ENCODE data around the gene CHRM2. TPM values are rescaled to one million over a fixed set of nuclear protein-coding genes. Genes with fewer than 3 reads are reported as not detected.

Gene CHRM2
- total RNA-seq, 5 donors from 2014 or later (not counting 1 experiment from before 2014, with no cell fraction given), result 0.09 to 0.10 TPM; not detected in 3

GRCh38 chr7:136997735-136998134 lies 129.3 kb downstream of the CHRM2 start:
- Histone ChIP-seq H3K4me3 (ENCODE audit: control insufficient read depth in 1 of 2, extremely low read depth in 1 of 2, low read length in 1 of 2) (no peak overlapping the region), H3K4me1 (ENCODE audit: control insufficient read depth in 1 of 2, extremely low read depth in 1 of 2, insufficient read depth in 2 of 2, low read length in 2 of 2) (no peaks in the 10 kb centered on the region), H3K36me3 (ENCODE audit: control insufficient read depth in 2 of 2, extremely low read depth in 1 of 2, insufficient read depth in 1 of 2, low read length in 1 of 2) (no peaks in the 10 kb centered on the region), H3K9me3 (no peaks in the 10 kb centered on the region), H3K27me3 (replicated peaks in 1 of 2; ENCODE audit: control insufficient read depth in 2 of 2, extremely low read depth in 1 of 2, insufficient read depth in 2 of 2, low read length in 1 of 2) (no peaks in the 10 kb centered on the region), H3K27ac (ENCODE audit: low read length) (no peak overlapping the region)
- ChIA-PET CTCF (no interaction called here), POLR2A (no interaction called here)
- ATAC-seq (replicated peaks in 1 of 4), result no peak
- no peaks in the 10 kb centered on the region for H3K27me3 Mint-ChIP-seq
- no peak for DNase-seq
- H3K4me1 Mint-ChIP-seq, result no peaks in the 10 kb centered on the region
- H3K9me3 Mint-ChIP-seq, result peaks cover 3 to 11% (median 7%) of the 10 kb centered on the region in 3 donors
- H3K27ac Mint-ChIP-seq, result no peak overlapping the region
- no peak overlapping the region for H3K4me3 Mint-ChIP-seq
- no peaks in the 10 kb centered on the region for H3K36me3 Mint-ChIP-seq

GRCh38 chr7:136998495-136998894 lies 130.0 kb downstream of the CHRM2 start:
- Mint-ChIP-seq H3K4me1 (no peaks in the 10 kb centered on the region), H3K27ac (no peak overlapping the region), H3K27me3 (no peaks in the 10 kb centered on the region), H3K4me3 (no peak overlapping the region), H3K9me3 (peaks cover 5 to 12% (median 7%) of the 10 kb centered on the region in 3 donors), H3K36me3 (no peaks in the 10 kb centered on the region)
- Histone ChIP-seq H3K4me1 (ENCODE audit: control insufficient read depth in 1 of 2, extremely low read depth in 1 of 2, insufficient read depth in 2 of 2, low read length in 2 of 2) (no peaks in the 10 kb centered on the region), H3K27me3 (replicated peaks in 1 of 2; ENCODE audit: control insufficient read depth in 2 of 2, extremely low read depth in 1 of 2, insufficient read depth in 2 of 2, low read length in 1 of 2) (no peaks in the 10 kb centered on the region), H3K9me3 (no peaks in the 10 kb centered on the region), H3K27ac (ENCODE audit: low read length) (no peak overlapping the region), H3K36me3 (ENCODE audit: control insufficient read depth in 2 of 2, extremely low read depth in 1 of 2, insufficient read depth in 1 of 2, low read length in 1 of 2) (no peaks in the 10 kb centered on the region), H3K4me3 (ENCODE audit: control insufficient read depth in 1 of 2, extremely low read depth in 1 of 2, low read length in 1 of 2) (no peak overlapping the region)
- ATAC-seq (replicated peaks in 1 of 4) (no peak), DNase-seq (no peak)
- POLR2A ChIA-PET, result no interaction called here
- CTCF ChIA-PET, result no interaction called here
- WGBS (ENCODE audit: insufficient coverage), result no CpG with 5 or more reads among the region's 2 CpGs

- DNase-seq (no peak), ATAC-seq (replicated peaks in 1 of 4) (no peak)
- no peaks in the 10 kb centered on the region for H3K36me3 Mint-ChIP-seq
- H3K9me3 Mint-ChIP-seq, result peaks cover 5 to 14% (median 10%) of the 10 kb centered on the region in 3 donors
- no peaks in the 10 kb centered on the region for H3K4me1 Mint-ChIP-seq
- CTCF ChIA-PET, result no interaction called here
- H3K4me3 Mint-ChIP-seq, result no peak overlapping the region
- no peaks in the 10 kb centered on the region for H3K36me3 ChIP-seq (ENCODE audit: control insufficient read depth in 2 of 2, extremely low read depth in 1 of 2, insufficient read depth in 1 of 2, low read length in 1 of 2)
- H3K27ac ChIP-seq (ENCODE audit: low read length), result no peak overlapping the region
- POLR2A ChIA-PET, result no interaction called here
- no peaks in the 10 kb centered on the region for H3K9me3 ChIP-seq
- H3K27ac Mint-ChIP-seq, result no peak overlapping the region
- no peaks in the 10 kb centered on the region for H3K27me3 ChIP-seq (replicated peaks in 1 of 2; ENCODE audit: control insufficient read depth in 2 of 2, extremely low read depth in 1 of 2, insufficient read depth in 2 of 2, low read length in 1 of 2)
- no CpG with 5 or more reads among the region's 2 CpGs for WGBS (ENCODE audit: insufficient coverage)
- H3K4me1 ChIP-seq (ENCODE audit: control insufficient read depth in 1 of 2, extremely low read depth in 1 of 2, insufficient read depth in 2 of 2, low read length in 2 of 2), result no peaks in the 10 kb centered on the region
- H3K27me3 Mint-ChIP-seq, result no peaks in the 10 kb centered on the region
- no peak overlapping the region for H3K4me3 ChIP-seq (ENCODE audit: control insufficient read depth in 1 of 2, extremely low read depth in 1 of 2, low read length in 1 of 2)
Measured at GRCh38 chr7:137000621-137001020, 132.2 kb downstream of the CHRM2 start.

DNA sequence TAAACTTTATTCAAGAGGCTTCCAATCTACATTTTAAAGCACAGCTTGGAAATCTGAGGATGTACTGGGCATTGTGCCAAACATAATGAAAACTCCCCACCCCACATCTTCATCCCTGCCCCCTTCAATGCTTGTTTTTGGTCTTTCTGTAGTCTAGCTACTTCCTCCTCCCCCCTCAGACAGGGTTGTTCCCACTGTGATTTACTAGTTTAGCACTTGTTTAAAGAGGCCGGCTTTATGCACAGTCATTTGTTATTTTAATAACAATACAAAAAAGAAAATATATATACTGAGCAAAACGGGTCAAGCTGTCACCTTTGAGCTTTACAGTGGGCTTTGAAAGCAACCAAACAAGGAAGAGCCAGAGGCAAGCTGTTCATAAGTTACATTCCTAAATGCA lies 132.6 kb downstream of the CHRM2 start:
- ChIA-PET CTCF (no interaction called here), POLR2A (no interaction called here)
- H3K36me3 Mint-ChIP-seq, result no peaks in the 10 kb centered on the region
- WGBS (ENCODE audit: insufficient coverage), result no CpG with 5 or more reads among the region's 2 CpGs
- H3K4me1 Mint-ChIP-seq, result no peaks in the 10 kb centered on the region
- no peak overlapping the region for H3K4me3 ChIP-seq (ENCODE audit: control insufficient read depth in 1 of 2, extremely low read depth in 1 of 2, low read length in 1 of 2)
- H3K9me3 ChIP-seq, result no peaks in the 10 kb centered on the region
- H3K4me3 Mint-ChIP-seq, result no peak overlapping the region
- ATAC-seq (replicated peaks in 1 of 4) (no peak), DNase-seq (no peak)
- no peak overlapping the region for H3K27ac ChIP-seq (ENCODE audit: low read length)
- H3K27ac Mint-ChIP-seq, result no peak overlapping the region
- peaks cover 5 to 14% (median 10%) of the 10 kb centered on the region in 3 donors for H3K9me3 Mint-ChIP-seq
- H3K27me3 Mint-ChIP-seq, result no peaks in the 10 kb centered on the region
- H3K4me1 ChIP-seq (ENCODE audit: control insufficient read depth in 1 of 2, extremely low read depth in 1 of 2, insufficient read depth in 2 of 2, low read length in 2 of 2), result no peaks in the 10 kb centered on the region
- H3K36me3 ChIP-seq (ENCODE audit: control insufficient read depth in 2 of 2, extremely low read depth in 1 of 2, insufficient read depth in 1 of 2, low read length in 1 of 2), result no peaks in the 10 kb centered on the region
- H3K27me3 ChIP-seq (replicated peaks in 1 of 2; ENCODE audit: control insufficient read depth in 2 of 2, extremely low read depth in 1 of 2, insufficient read depth in 2 of 2, low read length in 1 of 2), result no peaks in the 10 kb centered on the region

DNA sequence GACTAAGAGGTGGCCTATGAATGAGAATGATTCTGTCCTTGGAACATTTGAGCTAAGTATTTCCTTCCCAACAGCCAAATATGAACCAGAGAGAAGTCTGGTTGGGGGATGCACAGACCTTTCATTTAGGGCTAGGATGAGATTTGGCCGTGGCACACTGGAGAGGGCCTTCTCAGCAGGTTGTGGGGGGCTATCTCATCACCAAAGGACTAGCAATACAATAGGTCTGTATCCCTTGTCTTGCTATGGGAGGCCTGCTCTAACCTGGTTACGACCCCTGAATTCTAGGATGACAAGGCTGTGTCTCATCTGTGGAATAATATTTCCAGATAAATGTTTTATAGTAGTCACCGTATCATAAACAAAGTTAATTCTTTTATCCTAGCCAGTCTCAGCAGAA lies 133.0 kb downstream of the CHRM2 start:
- Mint-ChIP-seq H3K27ac (no peak overlapping the region), H3K36me3 (no peaks in the 10 kb centered on the region), H3K4me1 (no peaks in the 10 kb centered on the region), H3K9me3 (peaks cover 8 to 14% (median 10%) of the 10 kb centered on the region in 3 donors), H3K4me3 (no peak overlapping the region), H3K27me3 (no peaks in the 10 kb centered on the region)
- POLR2A ChIA-PET, result no interaction called here
- CTCF ChIA-PET, result no interaction called here
- no peaks in the 10 kb centered on the region for H3K9me3 ChIP-seq
- no CpG with 5 or more reads among the region's 3 CpGs for WGBS (ENCODE audit: insufficient coverage)
- H3K27ac ChIP-seq (ENCODE audit: low read length), result no peak overlapping the region
- no peaks in the 10 kb centered on the region for H3K36me3 ChIP-seq (ENCODE audit: control insufficient read depth in 2 of 2, extremely low read depth in 1 of 2, insufficient read depth in 1 of 2, low read length in 1 of 2)
- no peaks in the 10 kb centered on the region for H3K4me1 ChIP-seq (ENCODE audit: control insufficient read depth in 1 of 2, extremely low read depth in 1 of 2, insufficient read depth in 2 of 2, low read length in 2 of 2)
- no peak overlapping the region for H3K4me3 ChIP-seq (ENCODE audit: control insufficient read depth in 1 of 2, extremely low read depth in 1 of 2, low read length in 1 of 2)
- ATAC-seq (replicated peaks in 1 of 4), result no peak
- no peak for DNase-seq
- no peaks in the 10 kb centered on the region for H3K27me3 ChIP-seq (replicated peaks in 1 of 2; ENCODE audit: control insufficient read depth in 2 of 2, extremely low read depth in 1 of 2, insufficient read depth in 2 of 2, low read length in 1 of 2)

DNA sequence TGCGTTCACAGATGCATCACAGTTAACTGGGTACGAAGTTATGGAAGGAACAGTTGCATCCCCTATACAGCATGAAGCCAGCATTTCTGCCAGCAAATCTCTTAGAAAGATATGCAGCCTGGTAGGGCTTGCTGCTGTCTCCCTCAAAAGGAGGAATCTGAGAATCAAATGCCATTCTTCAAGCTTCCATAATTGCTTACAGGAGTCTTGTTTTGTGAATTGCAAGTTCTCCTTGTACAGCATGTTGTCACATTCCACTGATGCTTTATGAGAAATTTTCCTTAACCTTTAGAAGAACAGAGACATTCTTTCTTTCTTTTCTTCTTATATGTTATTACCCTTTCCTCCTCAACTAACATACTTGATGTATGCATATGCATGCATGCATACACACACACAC lies 134.6 kb downstream of the CHRM2 start:
- Histone ChIP-seq H3K27ac (ENCODE audit: low read length) (no peak overlapping the region), H3K27me3 (replicated peaks in 1 of 2; ENCODE audit: control insufficient read depth in 2 of 2, extremely low read depth in 1 of 2, insufficient read depth in 2 of 2, low read length in 1 of 2) (no peaks in the 10 kb centered on the region), H3K9me3 (no peaks in the 10 kb centered on the region), H3K4me3 (ENCODE audit: control insufficient read depth in 1 of 2, extremely low read depth in 1 of 2, low read length in 1 of 2) (no peak overlapping the region), H3K36me3 (ENCODE audit: control insufficient read depth in 2 of 2, extremely low read depth in 1 of 2, insufficient read depth in 1 of 2, low read length in 1 of 2) (no peaks in the 10 kb centered on the region), H3K4me1 (ENCODE audit: control insufficient read depth in 1 of 2, extremely low read depth in 1 of 2, insufficient read depth in 2 of 2, low read length in 2 of 2) (no peaks in the 10 kb centered on the region)
- DNase-seq, result no peak
- H3K36me3 Mint-ChIP-seq, result no peaks in the 10 kb centered on the region
- POLR2A ChIA-PET, result no interaction called here
- H3K4me3 Mint-ChIP-seq, result no peak overlapping the region
- CTCF ChIA-PET, result no interaction called here
- ATAC-seq (replicated peaks in 1 of 4), result no peak
- no peaks in the 10 kb centered on the region for H3K27me3 Mint-ChIP-seq
- no peak overlapping the region for H3K27ac Mint-ChIP-seq
- H3K4me1 Mint-ChIP-seq, result no peaks in the 10 kb centered on the region
- H3K9me3 Mint-ChIP-seq, result peaks cover 3 to 14% (median 8%) of the 10 kb centered on the region in 3 donors
- 86% methylated on average over 2 of the region's 2 CpGs for WGBS (ENCODE audit: insufficient coverage)

DNA sequence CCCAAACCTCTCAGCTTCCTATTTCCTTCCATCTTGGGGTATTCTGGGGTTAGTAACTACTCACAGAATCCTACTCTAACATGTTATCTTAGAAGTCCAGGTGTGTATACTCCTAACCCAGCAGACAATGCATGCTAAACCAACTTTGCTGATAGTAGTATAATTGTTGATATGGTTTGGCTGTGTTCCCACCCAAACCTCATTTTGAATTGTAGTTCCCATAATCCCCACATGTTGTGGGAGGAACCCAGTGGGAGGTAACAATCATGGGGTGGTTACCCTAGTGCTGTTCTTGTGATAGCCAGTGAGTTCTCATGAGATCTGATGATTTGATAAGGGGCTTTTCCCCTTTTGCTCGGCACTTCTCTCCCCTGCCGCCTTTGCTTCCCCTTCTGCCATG lies 135.1 kb downstream of the CHRM2 start:
- Histone ChIP-seq H3K36me3 (ENCODE audit: control insufficient read depth in 2 of 2, extremely low read depth in 1 of 2, insufficient read depth in 1 of 2, low read length in 1 of 2) (no peaks in the 10 kb centered on the region), H3K27me3 (replicated peaks in 1 of 2; ENCODE audit: control insufficient read depth in 2 of 2, extremely low read depth in 1 of 2, insufficient read depth in 2 of 2, low read length in 1 of 2) (no peaks in the 10 kb centered on the region), H3K9me3 (no peaks in the 10 kb centered on the region), H3K27ac (ENCODE audit: low read length) (no peak overlapping the region), H3K4me1 (ENCODE audit: control insufficient read depth in 1 of 2, extremely low read depth in 1 of 2, insufficient read depth in 2 of 2, low read length in 2 of 2) (no peaks in the 10 kb centered on the region), H3K4me3 (ENCODE audit: control insufficient read depth in 1 of 2, extremely low read depth in 1 of 2, low read length in 1 of 2) (no peak overlapping the region)
- 90% methylated on average over 2 of the region's 2 CpGs for WGBS (ENCODE audit: insufficient coverage)
- Mint-ChIP-seq H3K9me3 (peaks cover 3 to 14% (median 7%) of the 10 kb centered on the region in 3 donors), H3K36me3 (no peaks in the 10 kb centered on the region), H3K4me3 (no peak overlapping the region), H3K4me1 (no peaks in the 10 kb centered on the region), H3K27ac (no peak overlapping the region), H3K27me3 (no peaks in the 10 kb centered on the region)
- ATAC-seq (replicated peaks in 1 of 4) (no peak), DNase-seq (no peak)
- POLR2A ChIA-PET, result no interaction called here
- CTCF ChIA-PET, result no interaction called here

Data from T-cell (primary cell).